GM15510 (cell line): ENCODE data around the gene NDUFAF5.

Experiments used
- POLR2A ChIP-seq: IDR thresholded peaks from 3 replicates; pipeline ENCODE4 v1.6.1; 2011; ENCODE audit warnings: borderline replicate concordance; ENCODE audit not compliant: insufficient read length; ENCODE audit errors: extremely low read depth

The NDUFAF5 gene

GRCh38 chr20:13765868-13766416, 18.9 kb upstream of the NDUFAF5 start:
- TF ChIP-seq POLR2A, result no peak

- no peak for TF ChIP-seq POLR2A
Measured at GRCh38 chr20:13770141-13770540, 14.7 kb upstream of the NDUFAF5 start.

- no peak for TF ChIP-seq POLR2A
Measured at GRCh38 chr20:13771853-13772453, 12.9 kb upstream of the NDUFAF5 start.

- no peak for TF ChIP-seq POLR2A
Measured at GRCh38 chr20:13772529-13772928, 12.3 kb upstream of the NDUFAF5 start.

GRCh38 chr20:13775867-13776266, 9.0 kb upstream of the NDUFAF5 start:
- no peak for TF ChIP-seq POLR2A

- TF ChIP-seq POLR2A, result no peak
Measured at GRCh38 chr20:13777171-13777601, 7.6 kb upstream of the NDUFAF5 start.

GRCh38 chr20:13778827-13779226, 6.0 kb upstream of the NDUFAF5 start:
- no peak for TF ChIP-seq POLR2A

- no peak for TF ChIP-seq POLR2A
Measured at GRCh38 chr20:13783528-13783927, 1.3 kb upstream of the NDUFAF5 start.

GRCh38 chr20:13784271-13784892, 446 bp upstream of the NDUFAF5 start:
- no peak for TF ChIP-seq POLR2A

- no peak for TF ChIP-seq POLR2A
Measured at GRCh38 chr20:13786143-13786828, 1.5 kb downstream of the NDUFAF5 start.

- TF ChIP-seq POLR2A, result no peak
Measured at GRCh38 chr20:13788167-13788834, 3.5 kb downstream of the NDUFAF5 start.

- no peak for TF ChIP-seq POLR2A
Measured at GRCh38 chr20:13790708-13791107, 5.9 kb downstream of the NDUFAF5 start.

GRCh38 chr20:13791540-13792459, 7.0 kb downstream of the NDUFAF5 start:
- TF ChIP-seq POLR2A, result no peak

- no peak for TF ChIP-seq POLR2A
Measured at GRCh38 chr20:13793001-13793400, 8.2 kb downstream of the NDUFAF5 start.
